CD4-positive, alpha-beta T cell treated with Interleukin-4 for 1 hour (primary cell): ENCODE results near the gene MMEL1.
"Not testable (repeated sequence)": the region's sequence is repeated elsewhere in the genome, so short reads cannot be mapped to it uniquely, and the experiment has no call there.

Source experiments
- DNase-seq, 2 donors: peaks; one replicate each; pipeline ENCODE4 v3.0.0-alpha.2; 2020 to 2022

MMEL1 gene, protein sequence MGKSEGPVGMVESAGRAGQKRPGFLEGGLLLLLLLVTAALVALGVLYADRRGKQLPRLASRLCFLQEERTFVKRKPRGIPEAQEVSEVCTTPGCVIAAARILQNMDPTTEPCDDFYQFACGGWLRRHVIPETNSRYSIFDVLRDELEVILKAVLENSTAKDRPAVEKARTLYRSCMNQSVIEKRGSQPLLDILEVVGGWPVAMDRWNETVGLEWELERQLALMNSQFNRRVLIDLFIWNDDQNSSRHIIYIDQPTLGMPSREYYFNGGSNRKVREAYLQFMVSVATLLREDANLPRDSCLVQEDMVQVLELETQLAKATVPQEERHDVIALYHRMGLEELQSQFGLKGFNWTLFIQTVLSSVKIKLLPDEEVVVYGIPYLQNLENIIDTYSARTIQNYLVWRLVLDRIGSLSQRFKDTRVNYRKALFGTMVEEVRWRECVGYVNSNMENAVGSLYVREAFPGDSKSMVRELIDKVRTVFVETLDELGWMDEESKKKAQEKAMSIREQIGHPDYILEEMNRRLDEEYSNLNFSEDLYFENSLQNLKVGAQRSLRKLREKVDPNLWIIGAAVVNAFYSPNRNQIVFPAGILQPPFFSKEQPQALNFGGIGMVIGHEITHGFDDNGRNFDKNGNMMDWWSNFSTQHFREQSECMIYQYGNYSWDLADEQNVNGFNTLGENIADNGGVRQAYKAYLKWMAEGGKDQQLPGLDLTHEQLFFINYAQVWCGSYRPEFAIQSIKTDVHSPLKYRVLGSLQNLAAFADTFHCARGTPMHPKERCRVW

DNA sequence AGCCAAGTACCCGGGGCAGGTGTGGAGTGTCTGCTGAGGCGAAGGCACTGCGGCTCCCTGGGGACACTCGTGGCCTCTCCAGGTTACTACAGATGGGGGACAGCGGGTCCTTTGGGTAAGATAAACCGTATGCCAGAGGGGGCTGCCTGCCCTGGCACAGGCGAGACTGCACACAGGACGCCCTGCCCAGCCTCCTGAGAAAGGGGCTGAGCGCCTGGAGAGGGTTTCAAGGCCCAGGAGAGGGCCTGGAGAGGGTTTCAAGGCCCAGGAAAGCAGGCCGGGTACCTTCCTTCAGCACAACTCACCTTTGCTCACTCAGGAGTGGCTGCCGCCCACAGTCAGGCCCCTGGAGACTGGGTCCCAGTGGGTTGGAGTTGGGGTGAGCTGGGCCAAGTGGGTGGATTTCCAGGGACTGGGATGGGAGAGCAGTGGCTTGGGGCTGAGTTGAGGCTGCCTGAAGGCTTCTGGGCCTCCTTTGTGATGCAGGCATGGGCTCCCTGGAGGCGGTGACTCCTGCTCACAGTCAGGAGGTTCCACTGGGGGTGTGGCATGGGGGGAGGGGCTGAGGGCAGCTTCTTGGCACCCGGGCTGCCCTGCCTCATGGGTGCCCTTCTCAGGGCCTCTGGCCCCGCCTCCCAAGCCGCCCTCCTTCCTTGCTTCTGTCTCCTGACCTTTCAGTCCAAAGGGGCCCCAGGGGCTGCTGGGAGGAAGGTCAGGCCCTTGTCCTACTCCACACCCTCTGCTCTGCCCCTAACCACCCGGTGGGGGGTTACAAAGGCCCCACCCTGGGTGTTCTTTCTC is at the start of gene MMEL1:
MMEL1 (minus strand) TSS at position 456 of the 801 bp plus-strand sequence. CDS start 3,532 bp downstream, outside the sequence.
- DNase-seq: no peak

DNA sequence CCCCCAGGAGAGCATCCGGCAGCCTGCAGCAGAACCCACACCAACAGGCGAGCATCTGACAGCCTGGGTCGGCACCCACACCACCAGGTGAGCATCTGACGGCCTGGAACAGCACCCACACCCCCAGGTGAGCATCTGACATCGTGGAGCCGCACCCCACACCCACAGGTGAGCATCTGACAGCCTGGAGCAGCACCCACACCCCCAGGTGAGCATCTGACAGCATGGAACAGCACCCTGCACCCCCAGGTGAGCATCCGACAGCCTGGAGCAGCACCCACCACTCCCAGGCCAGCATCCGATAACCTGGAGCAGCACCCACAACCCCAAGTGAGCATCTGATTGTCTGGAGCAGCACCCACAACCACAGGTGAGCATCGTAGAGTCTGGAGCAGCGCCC is 43.9 kb upstream of the MMEL1 start:
- DNase-seq: not testable (repeated sequence)

DNA sequence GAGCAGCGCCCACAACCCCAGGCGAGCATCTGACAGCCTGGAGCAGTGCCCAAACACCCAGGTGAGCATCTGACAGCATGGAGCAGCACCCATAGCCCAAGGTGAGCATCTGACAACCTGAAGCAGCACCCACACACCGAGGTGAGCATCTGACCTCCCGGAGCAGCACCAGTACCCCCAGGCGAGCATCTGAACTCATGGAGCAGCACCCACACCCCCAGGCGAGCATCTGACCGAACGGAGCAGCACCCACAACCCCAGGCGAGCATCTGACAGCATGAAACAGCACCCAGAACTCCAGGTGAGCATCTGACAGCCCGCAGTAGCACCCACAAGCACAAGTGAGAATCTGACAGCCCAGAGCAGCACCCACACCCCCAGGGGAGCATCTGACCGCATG is 38.8 kb upstream of the MMEL1 start:
- not testable (repeated sequence) for DNase-seq

DNA sequence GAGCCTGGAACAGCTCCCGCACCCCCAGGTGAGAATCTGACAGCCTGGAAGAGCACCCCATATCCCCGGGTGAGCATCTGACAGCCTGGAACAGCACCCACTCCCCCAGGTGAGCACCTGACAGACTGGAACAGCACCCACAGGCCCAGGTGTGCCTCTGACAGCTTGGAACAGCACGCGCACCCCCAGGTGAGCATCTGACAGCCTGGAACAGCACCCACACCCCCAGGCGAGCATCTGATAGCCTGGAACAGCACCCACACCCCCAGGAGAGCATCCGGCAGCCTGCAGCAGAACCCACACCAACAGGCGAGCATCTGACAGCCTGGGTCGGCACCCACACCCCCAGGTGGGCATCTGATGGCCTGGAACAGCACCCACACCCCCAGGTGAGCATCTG is 27.0 kb upstream of the MMEL1 start:
- not testable (repeated sequence) for DNase-seq

DNA sequence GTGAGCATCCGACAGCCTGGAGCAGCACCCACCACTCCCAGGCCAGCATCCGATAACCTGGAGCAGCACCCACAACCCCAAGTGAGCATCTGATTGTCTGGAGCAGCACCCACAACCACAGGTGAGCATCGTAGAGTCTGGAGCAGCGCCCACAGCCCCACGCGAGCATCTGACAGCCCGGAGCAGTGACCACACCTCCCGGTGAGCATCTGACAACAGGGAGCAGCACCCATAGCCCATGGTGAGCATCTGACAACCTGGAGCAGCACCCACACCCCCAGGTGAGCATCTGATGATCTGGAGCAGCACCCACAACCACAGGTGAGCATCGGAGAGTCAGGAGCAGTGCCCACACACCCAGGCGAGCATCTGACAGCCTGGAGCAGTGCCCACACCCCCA is 25.1 kb upstream of the MMEL1 start:
- not testable (repeated sequence) for DNase-seq

DNA sequence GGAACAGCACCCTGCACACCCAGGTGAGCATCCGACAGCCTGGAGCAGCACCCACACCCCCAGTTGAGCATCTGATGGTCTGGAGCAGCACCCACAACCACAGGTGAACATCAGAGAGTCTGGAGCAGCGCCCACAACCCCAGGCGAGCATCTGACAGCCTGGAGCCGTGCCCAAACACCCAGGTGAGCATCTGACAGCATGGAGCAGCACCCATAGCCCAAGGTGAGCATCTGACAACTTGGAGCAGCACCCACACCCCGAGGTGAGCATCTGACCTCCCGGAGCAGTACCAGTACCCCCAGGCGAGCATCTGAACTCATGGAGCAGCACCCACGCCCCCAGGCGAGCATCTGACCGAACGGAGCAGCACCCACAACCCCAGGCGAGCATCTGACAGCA is 24.3 kb upstream of the MMEL1 start:
- not testable (repeated sequence) for DNase-seq

DNA sequence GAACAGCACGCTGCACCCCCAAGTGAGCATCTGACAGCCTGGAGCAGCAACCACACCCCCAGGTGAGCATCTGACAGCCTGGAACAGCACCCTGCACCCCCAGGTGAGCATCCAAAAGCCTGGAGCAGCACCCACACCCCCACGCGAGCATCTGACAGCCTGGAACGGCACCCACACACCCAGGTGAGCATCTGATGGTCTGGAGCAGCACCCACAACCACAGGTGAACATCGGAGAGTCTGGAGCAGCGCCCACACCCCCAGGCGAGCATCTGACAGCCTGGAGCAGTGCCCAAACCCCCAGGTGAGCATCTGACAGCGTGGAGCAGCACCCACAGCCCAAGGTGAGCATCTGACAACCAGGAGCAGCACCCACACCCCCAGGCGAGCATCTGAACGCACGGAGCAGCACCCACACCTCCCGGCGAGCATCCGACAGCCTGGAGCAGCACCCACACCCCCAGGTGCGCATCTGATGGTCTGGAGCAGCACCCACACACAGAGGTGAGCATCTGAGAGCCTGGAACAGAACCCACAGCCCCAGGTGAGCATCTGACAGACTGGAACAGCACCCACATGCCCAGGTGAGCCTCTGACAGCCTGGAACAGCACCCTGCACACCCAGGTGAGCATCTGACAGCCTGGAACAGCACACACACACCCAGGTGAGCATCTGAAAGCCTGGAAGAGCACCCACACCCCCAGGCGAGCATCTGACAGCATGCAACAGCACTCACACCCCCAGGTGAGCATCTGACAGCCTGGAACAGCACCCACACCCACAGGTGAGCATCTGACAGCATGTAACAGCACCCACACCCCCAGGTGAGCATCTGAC is 23.0 kb upstream of the MMEL1 start:
- DNase-seq: peak in 1 of 2 donors; percentile 19

DNA sequence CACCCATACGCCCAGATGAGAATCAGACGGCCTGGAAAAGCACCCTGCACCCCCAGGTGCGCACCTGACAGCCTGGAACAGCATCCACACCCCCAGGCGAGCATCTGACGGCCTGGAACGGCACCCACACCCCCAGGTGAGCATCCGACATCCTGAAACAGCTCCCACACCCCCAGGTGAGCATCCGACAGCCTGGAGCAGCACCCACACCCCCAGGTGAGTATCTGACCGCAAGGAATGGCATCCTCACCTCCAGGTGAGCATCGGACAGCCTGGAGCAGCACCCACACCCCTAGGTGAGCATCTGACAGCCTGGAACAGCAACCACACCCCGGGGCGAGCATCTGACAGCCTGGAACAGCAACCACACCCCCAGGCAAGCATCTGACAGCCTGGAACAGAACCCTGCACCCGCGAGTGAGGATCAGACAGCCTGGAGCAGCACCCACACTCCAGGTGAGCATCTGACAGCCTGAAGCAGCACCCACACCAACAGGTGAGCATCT is 21.7 kb upstream of the MMEL1 start:
- peak in 1 of 2 donors; percentile 21 for DNase-seq

DNA sequence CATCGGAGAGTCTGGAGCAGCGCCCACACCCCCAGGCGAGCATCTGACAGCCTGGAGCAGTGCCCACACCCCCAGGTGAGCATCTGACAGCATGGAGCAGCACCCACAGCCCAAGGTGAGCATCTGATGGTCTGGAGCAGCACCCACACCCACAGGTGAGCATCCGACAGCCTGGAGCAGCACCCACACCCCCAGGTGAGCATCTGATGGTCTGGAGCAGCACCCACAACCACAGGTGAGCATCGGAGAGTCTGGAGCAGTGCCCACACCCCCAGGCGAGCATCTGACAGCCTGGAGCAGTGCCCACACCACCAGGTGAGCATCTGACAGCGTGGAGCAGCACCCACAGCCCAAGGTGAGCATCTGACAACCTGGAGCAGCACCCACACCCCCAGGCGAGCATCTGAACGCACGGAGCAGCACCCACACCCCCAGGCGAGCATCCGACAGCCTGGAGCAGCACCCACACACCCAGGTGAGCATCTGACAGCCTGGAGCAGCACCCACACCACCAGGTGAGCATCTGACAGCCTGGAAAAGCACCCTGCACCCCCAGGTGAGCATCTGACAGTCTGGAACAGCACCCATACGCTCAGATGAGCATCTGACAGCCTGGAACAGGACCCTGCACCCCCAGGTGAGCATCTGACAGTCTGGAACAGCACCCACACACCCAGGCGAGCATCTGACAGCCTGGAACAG is 21.1 kb upstream of the MMEL1 start:
- DNase-seq: peak in 1 of 2 donors; percentile 53

DNA sequence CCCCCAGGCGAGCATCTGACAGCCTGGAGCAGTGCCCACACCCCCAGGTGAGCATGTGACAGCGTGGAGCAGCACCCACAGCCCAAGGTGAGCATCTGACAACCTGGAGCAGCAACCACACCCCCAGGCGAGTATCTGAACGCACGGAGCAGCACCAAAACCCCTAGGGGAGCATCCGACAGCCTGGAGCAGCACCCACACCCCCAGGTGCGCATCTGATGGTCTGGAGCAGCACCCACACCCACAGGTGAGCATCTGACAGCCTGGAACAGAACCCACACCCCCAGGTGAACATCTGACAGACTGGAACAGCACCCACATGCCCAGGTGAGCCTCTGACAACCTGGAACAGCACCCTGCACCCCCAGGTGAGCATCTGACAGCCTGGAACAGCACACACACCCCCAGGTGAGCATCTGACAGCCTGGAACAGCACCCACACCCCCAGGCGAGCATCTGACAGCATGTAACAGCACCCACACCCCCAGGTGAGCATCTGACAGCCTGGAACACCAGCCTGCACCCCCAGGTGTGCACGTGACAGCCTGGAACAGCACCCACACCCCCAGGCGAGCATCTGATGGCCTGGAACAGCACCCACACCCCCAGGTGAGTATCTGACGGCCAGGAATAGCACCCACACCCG is 20.2 kb upstream of the MMEL1 start:
- DNase-seq: peak in 1 of 2 donors; percentile 38

DNA sequence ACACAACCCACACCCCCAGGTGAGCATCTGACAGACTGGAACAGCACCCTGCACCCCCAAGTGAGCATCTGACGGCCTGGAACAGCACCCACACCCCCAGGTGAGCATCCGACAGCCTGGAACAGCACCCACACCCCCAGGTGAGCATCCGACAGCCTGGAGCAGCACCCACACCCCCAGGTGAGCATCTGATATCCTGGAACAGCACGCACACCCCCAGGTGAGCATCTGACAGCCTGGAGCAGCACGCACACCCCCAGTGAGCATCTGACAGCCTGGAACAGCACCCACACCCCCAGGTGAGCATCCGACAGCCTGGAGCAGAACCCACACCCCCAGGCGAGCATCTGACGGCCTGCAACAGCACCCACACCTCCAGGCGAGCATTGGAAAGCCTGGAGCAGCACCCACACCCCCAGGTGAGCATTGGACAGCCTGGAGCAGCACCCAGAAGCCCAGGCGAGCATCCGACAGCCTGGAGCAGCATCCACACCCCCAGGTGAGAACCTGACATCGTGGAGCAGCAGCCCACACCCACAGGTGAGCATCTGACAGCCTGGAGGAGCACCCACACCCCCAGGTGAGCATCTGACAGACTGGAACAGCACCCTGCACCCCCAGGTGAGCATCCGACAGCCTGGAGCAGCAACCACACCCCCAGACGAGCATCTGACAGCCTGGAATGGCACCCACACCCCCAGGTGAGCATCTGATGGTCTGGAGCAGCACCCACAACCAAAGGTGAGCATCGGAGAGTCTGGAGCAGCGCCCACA is 19.5 kb upstream of the MMEL1 start:
- not testable (repeated sequence) for DNase-seq

DNA sequence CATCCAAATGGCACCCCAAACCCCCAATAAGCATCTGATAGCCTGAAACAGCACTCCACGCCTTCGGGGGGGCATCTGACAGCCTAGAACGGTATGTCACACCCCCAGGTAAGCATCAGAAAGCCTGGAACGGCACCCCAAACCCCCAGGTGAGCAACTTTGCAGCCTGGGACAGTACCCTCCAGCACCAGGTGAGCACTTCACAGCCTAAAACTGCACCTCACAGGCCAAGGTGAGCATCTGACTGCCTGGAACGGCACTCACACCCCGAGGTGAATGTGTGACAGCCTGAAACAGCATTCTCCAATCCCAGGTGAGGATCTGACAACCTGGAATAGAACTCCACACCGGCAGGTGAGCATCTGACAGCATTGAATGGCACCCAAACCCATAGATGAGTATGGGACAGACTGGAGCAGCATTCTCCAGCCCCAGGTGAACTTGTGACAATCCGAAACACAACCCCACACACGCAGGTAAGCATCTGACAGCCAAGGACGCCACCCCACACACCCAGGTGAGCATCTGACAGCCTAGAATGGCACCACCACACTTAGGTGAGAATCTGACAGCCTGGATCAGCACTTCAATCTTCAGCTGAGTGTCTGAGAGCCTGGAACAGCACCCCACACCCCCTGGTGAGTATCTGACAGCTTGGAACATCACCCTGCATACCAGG is 18.3 kb upstream of the MMEL1 start:
- no peak for DNase-seq

DNA sequence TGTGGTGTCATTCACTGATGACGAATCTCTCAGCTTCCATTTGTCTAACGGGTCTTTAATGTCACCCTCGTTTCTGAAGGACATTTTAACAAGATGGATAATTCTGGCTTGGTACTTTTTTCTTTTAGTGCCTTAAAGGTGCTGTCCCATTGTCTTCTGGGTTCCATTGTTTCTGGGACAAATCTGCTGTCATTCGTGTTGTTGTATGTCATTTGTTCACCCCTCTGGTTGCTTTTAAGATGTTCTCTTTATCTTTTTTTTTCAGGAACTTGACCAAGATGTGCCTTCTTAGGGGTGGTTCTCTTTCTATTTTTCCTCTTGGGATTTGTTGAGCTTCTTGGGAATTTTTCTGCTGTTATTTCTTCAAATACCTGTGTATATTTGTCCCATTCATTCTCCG is 14.0 kb upstream of the MMEL1 start:
- DNase-seq: no peak

DNA sequence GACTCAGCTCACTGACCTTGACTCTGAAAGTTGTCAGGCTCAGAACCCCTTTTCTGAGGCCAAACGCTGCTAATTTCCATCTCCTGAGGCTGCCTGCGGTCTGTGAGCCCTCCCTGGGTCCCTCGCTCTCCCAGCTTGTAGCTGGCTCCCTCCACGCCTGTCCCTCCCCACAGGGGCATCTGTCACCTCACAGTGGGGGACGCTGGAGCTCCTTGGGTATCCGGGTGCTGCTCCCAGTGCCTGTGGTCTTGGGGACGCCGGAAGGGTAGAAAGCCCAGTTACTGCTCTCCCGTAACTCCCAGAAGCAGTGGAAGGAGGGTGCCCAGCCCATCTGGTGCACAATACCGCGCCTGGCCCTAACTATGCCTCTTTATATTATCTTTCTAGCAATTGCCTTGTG is 13.0 kb upstream of the MMEL1 start:
- DNase-seq: no peak

DNA sequence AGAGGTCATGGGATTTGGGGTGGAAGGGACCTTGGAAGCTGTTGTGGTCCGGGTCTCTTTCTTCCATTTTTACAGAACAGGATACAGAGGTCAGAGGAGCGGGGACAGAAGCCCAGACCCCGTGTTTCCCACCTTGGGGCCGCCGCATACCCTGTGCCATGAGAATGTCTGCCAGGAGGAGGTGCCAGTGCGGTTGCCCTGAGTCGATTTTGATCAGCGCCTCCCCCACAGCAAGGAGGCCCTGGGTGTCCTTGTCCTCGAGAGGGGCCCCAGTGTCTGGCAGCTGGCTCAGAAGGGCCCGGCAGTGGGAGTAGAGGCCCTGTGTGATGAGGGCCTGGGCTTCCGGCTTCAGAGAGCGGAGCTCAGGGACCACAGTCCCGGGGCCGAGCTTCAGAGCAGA is 12.3 kb upstream of the MMEL1 start:
- DNase-seq: no peak

DNA sequence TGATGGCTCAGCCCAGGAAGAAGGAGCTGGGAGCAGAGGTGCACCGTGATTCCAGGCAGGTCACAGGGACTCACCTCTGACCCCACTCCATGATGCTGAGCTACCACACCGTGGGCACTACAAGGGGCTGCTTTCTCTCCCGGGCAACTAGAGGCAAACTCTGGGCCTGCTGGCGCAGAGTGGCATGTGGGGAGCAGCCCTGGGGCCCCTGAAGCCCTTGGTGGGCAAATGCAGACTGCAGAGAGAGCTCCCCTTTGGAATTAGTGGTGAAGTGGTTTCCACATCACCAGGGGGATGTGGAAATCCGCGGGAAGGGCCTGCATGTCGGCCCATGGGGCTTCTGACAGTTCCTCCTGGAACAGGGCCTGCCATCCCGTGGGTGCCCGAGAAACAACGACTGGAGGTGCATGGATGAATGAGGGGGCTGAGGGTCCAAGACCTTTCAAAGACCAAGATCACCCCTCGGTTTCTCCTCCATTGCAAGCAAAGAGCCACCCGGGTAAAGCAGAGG is 11.8 kb upstream of the MMEL1 start:
- DNase-seq: no peak

DNA sequence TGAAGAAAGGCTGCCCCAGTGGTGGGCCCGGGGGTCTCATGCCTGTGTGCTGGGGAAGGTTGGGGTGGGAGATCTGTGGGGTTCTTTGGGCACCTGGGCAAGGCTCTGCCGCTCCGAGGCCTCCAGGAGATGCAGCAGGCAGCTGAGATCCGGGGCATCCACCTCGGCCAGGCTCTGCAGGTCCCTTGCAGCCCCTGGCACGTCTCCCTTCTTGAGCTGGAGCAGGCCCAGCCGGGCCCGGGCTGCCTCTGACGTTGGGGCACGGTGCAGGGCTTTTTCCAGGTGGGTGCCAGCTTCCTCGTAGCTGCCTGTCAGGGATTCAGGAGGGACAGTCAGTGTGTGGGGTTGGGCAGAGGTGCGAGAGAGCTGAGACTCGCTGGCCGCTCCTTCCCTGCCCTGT is 11.4 kb upstream of the MMEL1 start:
- no peak for DNase-seq

DNA sequence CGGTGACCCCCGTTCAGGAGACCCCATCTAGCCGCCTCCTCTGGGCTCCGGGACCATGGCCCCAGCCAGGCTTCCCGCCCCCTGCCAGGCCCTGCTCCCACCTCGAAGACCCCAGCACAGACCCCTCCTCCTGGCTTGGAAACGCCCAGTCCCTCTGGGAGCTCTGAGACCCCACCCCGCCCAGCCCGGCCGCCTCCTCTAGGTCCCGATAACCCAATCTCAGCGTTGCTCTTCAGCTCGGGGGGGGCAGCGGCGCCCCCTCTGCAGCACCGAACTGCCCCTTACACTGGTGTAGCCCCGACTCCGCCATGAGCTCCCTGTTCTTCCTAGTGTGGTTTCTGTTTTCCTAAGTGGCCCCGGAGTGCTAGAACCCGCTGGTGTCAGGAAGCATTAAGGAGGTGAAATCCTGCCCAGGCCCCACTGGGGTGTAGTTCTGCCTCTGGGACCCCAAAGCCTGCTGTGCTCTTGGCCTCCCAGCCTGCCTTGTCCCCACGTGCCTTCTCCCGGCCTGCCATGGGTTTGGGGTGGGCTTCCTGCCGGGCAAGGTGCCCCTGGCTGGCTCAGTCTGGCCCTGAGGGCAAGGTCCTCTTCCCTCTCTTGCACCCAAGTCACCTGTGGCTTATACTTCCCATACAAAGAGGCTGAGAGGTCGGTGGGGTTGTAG is 10.7 kb upstream of the MMEL1 start:
- no peak for DNase-seq
